Suppressor macrophage (primary cell): Measurements from ENCODE around the gene SEMA3G.
A peak's percentile ranks its signal among the peaks of the same experiment; 100 is the strongest.

Experiments
- DNase-seq, 4 experiments: peaks; one replicate each; pipeline ENCODE4 v3.0.0-alpha.2; 2020 to 2022

The SEMA3G gene

DNA sequence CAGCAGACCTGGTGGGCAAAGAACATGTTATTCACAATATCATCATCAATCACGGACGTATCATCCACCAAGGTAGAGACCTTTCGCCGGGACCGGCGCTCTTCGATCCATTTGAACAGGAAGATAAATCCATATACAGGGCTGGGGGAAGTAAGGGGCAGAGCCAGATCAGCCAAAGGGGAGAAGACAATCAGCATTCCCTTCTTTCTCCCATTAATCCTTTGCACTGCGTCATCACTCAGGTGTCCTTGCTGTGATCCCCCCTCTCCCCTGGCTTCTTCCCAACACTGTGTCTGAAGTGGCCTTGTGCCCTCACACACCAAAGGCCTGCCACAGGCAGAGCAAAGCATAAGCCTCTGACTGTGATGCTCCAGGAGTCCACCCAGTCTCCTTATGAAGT lies 36.4 kb downstream of the SEMA3G start:
- DNase-seq: no peak

DNA sequence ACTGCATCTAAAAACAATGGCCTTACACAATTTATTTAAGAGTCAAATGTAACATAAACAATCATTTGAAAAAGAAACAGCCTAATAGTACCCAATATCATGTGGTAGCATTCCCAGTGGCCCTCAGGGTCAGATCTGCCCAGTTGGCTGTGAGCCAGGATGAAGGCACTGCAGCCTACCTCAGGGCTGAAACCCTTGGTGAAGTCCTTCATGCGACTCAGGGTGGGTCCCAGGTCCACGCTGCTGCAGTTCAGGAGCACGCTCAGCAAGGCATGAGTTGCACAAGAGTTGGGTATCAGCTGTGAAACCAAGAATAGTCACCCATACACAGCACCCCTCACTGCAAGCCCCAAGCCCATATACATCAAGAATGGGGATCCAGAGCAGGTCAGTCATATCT lies 37.1 kb downstream of the SEMA3G start:
- DNase-seq: no peak

DNA sequence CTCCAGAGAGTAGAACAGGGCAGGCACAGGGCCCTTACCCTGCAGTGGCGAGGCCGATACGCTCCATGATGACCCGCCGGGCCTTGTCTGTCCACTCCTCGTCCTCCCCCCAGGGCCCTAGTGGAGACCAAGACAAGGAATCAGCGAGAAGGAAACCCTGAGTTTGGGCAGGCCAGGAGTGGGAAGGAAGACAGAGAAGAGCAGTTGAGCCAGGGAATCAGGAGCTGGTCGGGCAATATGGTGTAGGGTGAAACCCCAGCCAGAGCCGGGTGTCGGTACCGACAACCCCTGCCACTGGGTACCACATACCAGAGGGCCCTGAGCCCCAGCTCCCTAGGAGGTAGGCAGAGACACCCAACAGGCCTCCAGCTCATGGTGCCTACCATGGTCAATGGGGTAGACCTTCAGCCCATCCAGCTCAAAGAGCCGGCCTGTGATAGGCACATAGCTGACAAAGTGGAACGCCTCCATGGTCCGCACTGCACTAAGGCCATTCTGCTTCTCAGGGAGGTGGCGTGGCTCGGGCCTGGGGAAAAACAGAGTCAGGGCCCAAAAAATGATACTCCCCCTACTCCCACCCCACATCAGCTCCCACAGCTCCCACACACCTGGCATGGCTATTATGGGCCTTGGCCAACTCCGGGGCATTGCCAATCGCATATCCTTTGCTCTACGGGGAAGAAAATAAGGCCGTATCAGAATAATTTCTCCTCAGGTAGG lies 38.0 kb downstream of the SEMA3G start:
- DNase-seq: no peak

- DNase-seq: no peak
Observed at GRCh38 chr3:52406231-52406661, 38.7 kb downstream of the SEMA3G start.

GRCh38 chr3:52405601-52406110 lies 39.2 kb downstream of the SEMA3G start:
- no peak for DNase-seq

GRCh38 chr3:52405066-52405465 lies 39.8 kb downstream of the SEMA3G start:
- no peak for DNase-seq

DNA sequence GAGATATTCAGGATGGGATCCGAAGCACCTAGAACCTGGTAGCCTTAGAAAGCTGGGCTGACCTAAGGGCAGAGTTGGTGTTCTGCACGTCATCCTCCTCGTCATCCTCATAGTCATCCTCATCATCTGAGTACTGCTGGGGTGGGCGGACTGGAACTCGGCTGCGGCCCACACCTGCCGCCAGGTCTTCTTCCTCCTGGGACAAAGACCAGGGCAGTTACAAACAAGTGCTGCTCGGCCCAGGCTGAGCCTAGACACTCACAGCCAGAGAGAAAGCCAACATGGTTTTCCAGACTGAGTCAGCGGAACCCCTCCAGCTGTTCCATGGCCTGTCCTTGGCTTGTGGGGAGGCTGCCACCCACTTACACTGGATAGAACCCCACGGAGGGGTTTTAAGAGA lies 40.5 kb downstream of the SEMA3G start:
- DNase-seq: no peak

GRCh38 chr3:52403955-52404354 lies 40.9 kb downstream of the SEMA3G start:
- DNase-seq: peak; percentile 60 to 78 (median 72)

DNA sequence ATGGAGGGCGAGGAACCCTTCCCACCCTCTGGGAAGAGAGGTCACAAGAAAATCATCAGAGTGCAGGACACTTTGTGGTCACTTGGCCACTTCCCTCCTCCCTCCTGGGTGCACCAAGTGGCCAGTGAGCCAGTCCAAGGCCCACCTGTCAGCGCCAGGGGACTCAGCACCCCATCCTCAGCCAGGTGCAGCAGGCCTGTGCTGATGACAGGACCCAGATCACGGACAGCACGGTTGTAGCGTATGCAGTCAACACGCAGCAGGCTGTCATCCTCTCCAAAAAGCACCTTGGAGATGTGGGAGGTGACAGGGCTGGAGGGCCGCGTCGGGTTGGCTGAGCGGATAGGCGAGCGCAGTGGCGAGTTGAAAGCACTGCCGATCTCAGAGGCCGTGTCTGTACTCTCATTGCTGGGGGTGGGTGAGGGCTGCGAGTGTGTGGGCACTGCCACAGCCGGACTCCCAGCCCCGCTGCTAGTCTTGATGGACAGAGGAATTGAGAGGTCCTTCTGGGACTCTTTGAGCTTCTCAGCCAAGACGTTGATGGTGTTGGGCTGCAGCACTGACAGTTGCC lies 41.5 kb downstream of the SEMA3G start:
- DNase-seq: no peak

DNA sequence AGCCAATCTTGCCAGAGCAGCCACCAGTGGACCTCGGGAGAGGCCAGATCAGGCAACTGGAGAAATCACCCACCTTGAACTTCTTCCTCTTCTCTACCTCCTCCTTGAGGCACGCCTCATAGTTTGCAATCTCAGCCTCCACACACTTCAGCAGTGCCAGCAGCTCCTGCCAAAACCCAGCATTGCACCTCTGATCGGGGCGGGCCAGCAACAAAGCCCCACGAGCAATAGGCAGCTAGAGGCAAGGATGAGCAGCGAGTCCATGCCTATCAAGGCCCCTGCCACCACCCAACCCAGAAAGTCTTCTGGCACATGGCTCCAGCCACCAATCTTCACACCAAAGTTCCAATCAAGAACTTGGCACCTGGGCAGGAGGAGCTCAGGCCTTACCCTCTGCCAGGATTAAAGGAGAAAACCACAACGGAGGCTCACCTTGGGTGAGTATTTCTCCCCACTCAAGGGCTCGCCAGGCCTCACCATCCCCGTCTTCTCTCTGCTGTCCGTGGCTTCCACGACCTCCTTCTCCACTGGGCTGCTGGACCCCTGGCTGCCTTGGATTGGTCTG lies 42.1 kb downstream of the SEMA3G start:
- DNase-seq: no peak

DNA sequence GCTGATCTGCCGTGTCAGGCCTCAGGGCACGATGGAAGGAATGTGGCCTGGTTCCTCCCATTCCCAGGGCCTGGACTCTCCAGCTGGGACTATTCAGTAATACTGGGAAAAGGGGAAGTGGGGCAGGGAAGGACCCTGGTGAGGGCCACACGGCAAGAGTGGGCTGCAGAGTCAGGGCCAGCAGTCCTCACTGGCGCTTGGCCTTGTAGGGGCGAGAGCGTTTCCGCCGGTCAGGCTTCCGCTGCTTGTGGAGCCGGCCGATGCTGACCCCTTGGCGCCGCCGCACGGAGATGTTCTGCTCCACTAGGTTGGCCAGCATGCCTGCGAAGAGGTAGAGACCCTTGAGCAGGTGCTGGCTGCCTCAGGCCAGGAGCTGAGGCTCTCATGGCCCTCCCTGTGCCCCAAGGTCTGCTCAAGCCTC lies 42.8 kb downstream of the SEMA3G start:
- DNase-seq: no peak

- no peak for DNase-seq
Observed at GRCh38 chr3:52401551-52401950, 43.4 kb downstream of the SEMA3G start.

DNA sequence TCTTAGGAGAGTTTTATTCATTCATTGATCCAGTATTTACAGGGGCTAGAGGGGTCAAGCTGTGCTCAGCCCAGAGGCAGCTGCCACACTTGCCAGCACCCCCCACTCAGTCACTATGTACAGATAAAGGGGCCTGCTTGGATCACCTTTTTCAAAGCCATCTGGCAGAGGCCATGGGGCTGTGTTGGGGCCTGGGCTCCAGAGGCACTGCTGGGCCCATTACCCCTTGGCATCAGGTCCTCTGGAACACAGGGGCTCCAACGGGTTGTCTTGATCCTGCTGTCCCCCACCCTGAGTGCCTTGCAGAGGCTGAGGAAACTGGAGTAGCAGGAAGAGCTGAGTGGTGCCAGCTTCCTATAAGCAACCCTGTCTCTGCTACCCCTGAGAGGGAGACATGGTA lies 43.9 kb downstream of the SEMA3G start:
- DNase-seq: no peak

DNA sequence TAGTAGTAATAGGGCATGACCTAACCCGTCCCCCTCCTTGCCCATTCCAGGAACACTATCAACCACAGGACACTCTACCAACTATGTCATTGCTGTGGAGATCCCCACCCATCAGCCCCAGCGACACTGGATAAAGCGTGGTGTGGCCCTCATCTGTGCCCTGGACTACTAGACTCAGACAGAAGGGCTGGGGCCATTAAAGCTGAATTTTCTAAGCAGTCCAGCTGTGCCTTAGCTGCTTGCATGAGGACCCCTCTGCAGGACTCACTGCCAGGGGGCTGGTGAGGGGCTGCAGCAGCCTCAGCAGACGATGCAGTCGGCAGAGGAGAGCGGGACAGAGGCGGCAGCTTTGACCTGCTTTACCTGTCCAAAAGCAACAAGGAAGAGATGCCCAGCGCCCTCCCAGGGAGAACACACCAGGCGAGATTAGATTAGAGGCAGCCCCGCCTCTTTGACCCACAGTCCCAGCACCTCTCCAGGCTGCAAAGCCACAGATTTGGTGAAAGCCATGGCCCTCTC lies 44.6 kb downstream of the SEMA3G start:
- DNase-seq: no peak

DNA sequence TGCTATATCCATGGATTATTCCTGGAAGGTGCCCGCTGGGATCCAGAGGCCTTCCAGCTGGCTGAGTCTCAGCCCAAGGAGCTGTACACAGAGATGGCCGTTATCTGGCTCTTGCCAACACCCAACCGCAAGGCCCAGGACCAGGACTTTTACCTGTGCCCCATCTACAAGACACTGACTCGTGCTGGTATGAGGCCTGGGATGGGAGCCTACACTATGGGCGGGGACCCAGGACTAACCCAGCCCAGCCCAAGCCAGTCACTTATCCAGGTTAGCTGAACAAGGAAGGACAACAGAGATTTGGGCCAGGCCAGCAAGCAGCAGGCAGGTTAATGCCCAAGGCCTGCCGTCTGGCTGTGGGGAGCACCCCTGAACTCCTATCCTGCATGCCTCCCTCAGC lies 45.3 kb downstream of the SEMA3G start:
- no peak for DNase-seq

GRCh38 chr3:52399131-52399530 lies 45.8 kb downstream of the SEMA3G start:
- no peak for DNase-seq

DNA sequence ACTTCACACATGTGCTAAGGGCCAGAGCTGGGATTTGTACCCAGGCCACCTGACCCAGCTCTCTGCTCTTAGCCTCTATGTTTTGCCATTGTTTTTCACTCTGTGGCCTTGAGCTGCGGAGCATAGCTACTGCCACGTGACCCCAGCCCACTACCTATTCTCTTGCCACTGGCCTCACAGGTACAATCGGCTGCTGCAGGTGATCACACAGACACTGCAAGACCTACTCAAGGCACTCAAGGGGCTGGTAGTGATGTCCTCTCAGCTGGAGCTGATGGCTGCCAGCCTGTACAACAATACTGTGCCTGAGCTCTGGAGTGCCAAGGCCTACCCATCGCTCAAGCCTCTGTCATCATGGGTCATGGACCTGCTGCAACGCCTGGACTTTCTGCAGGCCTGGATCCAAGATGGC lies 46.2 kb downstream of the SEMA3G start:
- DNase-seq: no peak

GRCh38 chr3:52397676-52398399 lies 47.1 kb downstream of the SEMA3G start:
- no peak for DNase-seq

- no peak for DNase-seq
Observed at GRCh38 chr3:52396907-52397591, 47.9 kb downstream of the SEMA3G start.

DNA sequence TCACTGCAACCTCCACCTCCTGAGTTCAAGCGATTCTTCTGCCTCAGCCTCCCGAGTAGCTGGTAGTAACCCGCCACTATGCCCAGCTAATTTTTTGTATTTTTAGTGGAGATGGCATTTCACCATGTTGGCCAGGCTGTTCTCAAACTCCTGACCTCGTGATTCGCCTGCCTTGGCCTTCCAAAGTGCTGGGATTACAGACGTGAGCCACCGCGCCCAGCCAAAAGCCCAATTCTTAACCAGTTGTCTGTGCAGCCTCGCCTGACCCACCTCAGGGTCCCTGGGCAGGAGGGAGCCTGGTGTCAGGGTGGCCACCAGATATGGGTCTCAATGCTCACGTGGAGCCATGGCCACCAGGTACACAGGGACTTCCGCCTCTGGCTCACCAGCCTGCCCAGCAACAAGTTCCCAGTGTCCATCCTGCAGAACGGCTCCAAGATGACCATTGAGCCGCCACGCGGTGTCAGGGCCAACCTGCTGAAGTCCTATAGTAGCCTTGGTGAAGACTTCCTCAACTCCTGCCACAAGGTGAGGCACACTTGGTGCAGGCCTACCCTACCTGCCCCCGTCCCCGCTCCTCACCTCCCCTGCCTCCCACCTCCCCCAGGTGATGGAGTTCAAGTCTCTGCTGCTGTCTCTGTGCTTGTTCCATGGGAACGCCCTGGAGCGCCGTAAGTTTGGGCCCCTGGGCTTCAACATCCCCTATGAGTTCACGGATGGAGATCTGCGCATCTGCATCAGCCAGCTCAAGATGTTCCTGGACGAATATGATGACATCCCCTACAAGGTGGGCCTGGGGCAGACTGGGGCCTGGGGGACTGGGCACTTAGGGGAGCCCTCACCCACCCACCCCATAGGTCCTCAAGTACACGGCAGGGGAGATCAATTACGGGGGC lies 48.6 kb downstream of the SEMA3G start:
- DNase-seq: no peak

DNA sequence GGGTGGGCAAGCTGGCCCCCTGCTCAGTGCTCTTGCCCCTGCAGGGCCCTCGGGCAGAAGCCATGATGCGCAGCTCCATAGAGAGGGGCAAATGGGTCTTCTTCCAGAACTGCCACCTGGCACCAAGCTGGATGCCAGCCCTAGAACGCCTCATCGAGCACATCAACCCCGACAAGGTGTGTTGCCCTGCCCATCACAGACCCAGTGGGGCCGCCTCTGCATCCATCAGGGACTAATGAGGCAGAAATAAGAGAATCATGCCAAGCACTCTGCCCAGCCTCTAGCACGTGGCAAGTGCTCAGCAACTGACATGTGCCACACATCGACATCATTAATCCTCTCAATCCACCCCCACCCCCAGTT lies 49.4 kb downstream of the SEMA3G start:
- no peak for DNase-seq
